Natural killer cell (primary cell): ENCODE measurements around the gene PHACTR3. TPM values are rescaled to one million over a fixed set of nuclear protein-coding genes. Genes with fewer than 3 reads are reported as not detected.

Source experiments
- ATAC-seq, 3 donors: fragments of 150-1000 bp in 2 of 3; fragments of 200-7000 bp in 1 of 3; cut with Tn5 transposase; 1 replicate in 1 of 3; 2 replicates in 2 of 3; pipeline ENCODE4 v1.10.0; 2021; ENCODE audit warnings: mild to moderate bottlenecking in 2 of 3, moderate library complexity in 2 of 3
- DNase-seq, 2 donors: peaks; one replicate each; pipeline versions ENCODE4 v3.0.0 to v3.0.0-alpha.2; 2013 to 2021; ENCODE audit warnings: mixed read lengths in 1 of 2
- H3K27ac ChIP-seq: one replicate; pipeline ENCODE4 v1.5.1; 2013; ENCODE audit warnings: mild to moderate bottlenecking, low read length
- H3K27me3 ChIP-seq: one replicate; pipeline ENCODE4 v1.6.1; 2013; ENCODE audit warnings: low read length; ENCODE audit not compliant: control insufficient read depth, insufficient read depth
- H3K36me3 ChIP-seq: one replicate; pipeline ENCODE4 v1.6.1; 2013; ENCODE audit warnings: low read length; ENCODE audit not compliant: control insufficient read depth, insufficient read depth
- H3K4me1 ChIP-seq: one replicate; pipeline ENCODE4 v1.6.1; 2013; ENCODE audit warnings: low read length; ENCODE audit not compliant: control insufficient read depth, insufficient read depth
- H3K4me3 ChIP-seq: one replicate; pipeline ENCODE4 v1.5.1; 2013; ENCODE audit warnings: low read length
- H3K9me3 ChIP-seq: one replicate; pipeline ENCODE4 v1.6.1; 2013; ENCODE audit warnings: low read length; ENCODE audit not compliant: control insufficient read depth, insufficient read depth
- H3K27ac Mint-ChIP-seq, 2 donors: one replicate each; pipeline ENCODE4 v1.8.0; 2022; ENCODE audit warnings: mild to moderate bottlenecking in 2 of 2, mixed read lengths in 2 of 2, moderate library complexity in 1 of 2
- H3K27me3 Mint-ChIP-seq, 2 donors: one replicate each; pipeline ENCODE4 v1.8.0; 2022; ENCODE audit warnings: low read depth in 2 of 2, mixed read lengths in 2 of 2
- H3K36me3 Mint-ChIP-seq: one replicate; pipeline ENCODE4 v1.8.0; 2022; ENCODE audit warnings: mixed read lengths
- H3K4me1 Mint-ChIP-seq, 2 donors: one replicate each; pipeline ENCODE4 v1.8.0; 2022; ENCODE audit warnings: mixed read lengths in 2 of 2
- H3K4me3 Mint-ChIP-seq: one replicate; pipeline ENCODE4 v1.8.0; 2022; ENCODE audit warnings: mild to moderate bottlenecking, moderate library complexity, mixed read lengths
- H3K9me3 Mint-ChIP-seq, 2 donors: one replicate each; pipeline ENCODE4 v1.8.0; 2022; ENCODE audit warnings: mixed read lengths in 2 of 2
- WGBS: methylation state at CpG from one replicate; pipeline ENCODE4 v1.1.7; 2013; ENCODE audit warnings: missing lambda C conversion rate; ENCODE audit not compliant: insufficient coverage; 5-methylcytosine and 5-hydroxymethylcytosine counted together
- intact Hi-C: fragments of 100-400 bp; cut with micrococcal nuclease; formaldehyde crosslinking; loops from one replicate; pipeline ENCODE4 v1.14.2; 2022
- total RNA-seq, 4 donors: library from RNA; stranded (reverse); fragments of 120-200 nt in 1 of 4; gene quantifications; one replicate each; pipeline versions ENCODE4 v1.2.3 to v1.2.4, GENCODE V29; 2013 to 2022
- TF ChIP-seq, protein P1 (sequence below): fragments of 200-600 bp; IDR thresholded peaks from one replicate; pipeline ENCODE4 v1.8.0; 2022; ENCODE audit warnings: antibody characterized with exemption

PHACTR3 gene
- total RNA-seq, 3 donors from 2014 or later (not counting 1 experiment from before 2014, with no cell fraction given): not detected

DNA sequence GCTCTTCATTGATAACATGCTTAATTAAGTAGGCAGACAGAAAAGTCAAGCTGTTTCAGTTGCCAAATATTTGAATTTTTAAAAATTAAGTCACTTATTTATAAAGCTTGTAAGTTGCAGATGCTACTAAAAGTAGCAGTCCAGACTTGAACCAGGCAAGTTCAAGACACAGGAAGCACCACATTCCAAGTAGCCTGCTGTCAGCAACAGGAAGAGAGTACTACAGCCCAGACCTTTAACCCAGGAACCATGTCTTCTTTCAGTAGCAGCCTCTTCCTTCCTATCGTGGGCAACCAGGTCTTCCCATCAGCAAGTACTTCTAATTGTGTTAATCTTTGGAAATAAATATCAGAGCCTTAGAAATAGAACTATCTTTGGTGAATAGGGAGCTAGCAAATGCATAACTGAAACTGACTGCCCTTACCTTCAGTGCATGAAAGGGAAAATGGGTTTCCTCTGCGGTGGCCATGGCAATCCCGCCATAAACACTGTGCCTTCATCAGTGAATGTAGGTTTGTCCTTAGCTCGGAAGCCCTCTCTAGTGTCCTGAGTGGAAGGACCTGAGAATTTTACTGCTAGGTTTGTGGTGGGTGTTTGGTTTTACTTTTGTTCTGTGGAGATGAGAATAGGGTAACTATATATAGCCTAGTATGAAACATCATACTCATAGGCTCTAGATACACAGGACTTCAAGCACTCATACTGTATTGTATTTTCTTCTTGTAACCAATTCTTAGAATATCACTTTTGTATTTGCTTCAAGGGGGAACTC, 233.5 kb downstream of the PHACTR3 start:
- H3K4me3 Mint-ChIP-seq: no peak overlapping the region
- no peak overlapping the region for H3K27ac Mint-ChIP-seq
- H3K9me3 Mint-ChIP-seq: no peaks in the 10 kb centered on the region
- DNase-seq (no peak), ATAC-seq (no peak)
- WGBS: 89% methylated on average over 3 of the region's 4 CpGs
- intact Hi-C loops: no loop called here
- no peaks in the 10 kb centered on the region for H3K27me3 ChIP-seq
- TF ChIP-seq, protein P1, sequence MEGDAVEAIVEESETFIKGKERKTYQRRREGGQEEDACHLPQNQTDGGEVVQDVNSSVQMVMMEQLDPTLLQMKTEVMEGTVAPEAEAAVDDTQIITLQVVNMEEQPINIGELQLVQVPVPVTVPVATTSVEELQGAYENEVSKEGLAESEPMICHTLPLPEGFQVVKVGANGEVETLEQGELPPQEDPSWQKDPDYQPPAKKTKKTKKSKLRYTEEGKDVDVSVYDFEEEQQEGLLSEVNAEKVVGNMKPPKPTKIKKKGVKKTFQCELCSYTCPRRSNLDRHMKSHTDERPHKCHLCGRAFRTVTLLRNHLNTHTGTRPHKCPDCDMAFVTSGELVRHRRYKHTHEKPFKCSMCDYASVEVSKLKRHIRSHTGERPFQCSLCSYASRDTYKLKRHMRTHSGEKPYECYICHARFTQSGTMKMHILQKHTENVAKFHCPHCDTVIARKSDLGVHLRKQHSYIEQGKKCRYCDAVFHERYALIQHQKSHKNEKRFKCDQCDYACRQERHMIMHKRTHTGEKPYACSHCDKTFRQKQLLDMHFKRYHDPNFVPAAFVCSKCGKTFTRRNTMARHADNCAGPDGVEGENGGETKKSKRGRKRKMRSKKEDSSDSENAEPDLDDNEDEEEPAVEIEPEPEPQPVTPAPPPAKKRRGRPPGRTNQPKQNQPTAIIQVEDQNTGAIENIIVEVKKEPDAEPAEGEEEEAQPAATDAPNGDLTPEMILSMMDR: no peak
- H3K27ac ChIP-seq: no peak overlapping the region
- H3K9me3 ChIP-seq: no peaks in the 10 kb centered on the region
- H3K36me3 ChIP-seq: no peaks in the 10 kb centered on the region
- peaks cover 22 to 70% of the 10 kb centered on the region in 2 donors for H3K27me3 Mint-ChIP-seq
- H3K4me1 ChIP-seq: no peaks in the 10 kb centered on the region
- peaks cover 0 to 5% of the 10 kb centered on the region in 2 donors for H3K4me1 Mint-ChIP-seq
- H3K4me3 ChIP-seq: no peak overlapping the region
- H3K36me3 Mint-ChIP-seq: no peaks in the 10 kb centered on the region

DNA sequence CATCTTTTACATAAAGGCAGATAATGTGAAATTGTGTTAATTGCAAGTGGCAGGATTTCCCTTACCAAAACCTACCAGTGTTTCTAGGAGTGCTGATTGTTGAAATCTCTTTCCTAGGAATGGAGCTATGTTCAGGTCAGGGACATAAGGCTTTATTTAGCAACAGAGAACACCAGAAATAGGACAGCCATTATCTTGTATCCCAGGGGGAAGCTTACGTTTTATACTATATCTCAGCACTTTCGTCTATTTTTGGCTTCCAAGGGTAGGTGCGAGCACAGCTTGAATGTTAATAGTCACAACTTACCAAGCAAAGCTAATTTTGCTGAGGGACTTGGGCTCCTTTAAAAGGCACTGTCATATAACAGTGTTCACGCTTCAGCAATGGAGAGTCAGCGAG, 235.1 kb downstream of the PHACTR3 start:
- Histone ChIP-seq H3K36me3 (no peaks in the 10 kb centered on the region), H3K9me3 (no peaks in the 10 kb centered on the region), H3K4me1 (no peaks in the 10 kb centered on the region), H3K27ac (no peak overlapping the region), H3K4me3 (no peak overlapping the region), H3K27me3 (no peaks in the 10 kb centered on the region)
- no peak for ATAC-seq
- DNase-seq: no peak
- Mint-ChIP-seq H3K4me3 (no peak overlapping the region), H3K4me1 (peaks cover 0 to 5% of the 10 kb centered on the region in 2 donors), H3K36me3 (no peaks in the 10 kb centered on the region), H3K27me3 (peaks cover 17 to 67% of the 10 kb centered on the region in 2 donors), H3K9me3 (no peaks in the 10 kb centered on the region), H3K27ac (no peak overlapping the region)
- WGBS: 85% methylated on average over 5 of the region's 5 CpGs
- intact Hi-C loops: no loop called here
- TF ChIP-seq, protein P1: no peak

DNA sequence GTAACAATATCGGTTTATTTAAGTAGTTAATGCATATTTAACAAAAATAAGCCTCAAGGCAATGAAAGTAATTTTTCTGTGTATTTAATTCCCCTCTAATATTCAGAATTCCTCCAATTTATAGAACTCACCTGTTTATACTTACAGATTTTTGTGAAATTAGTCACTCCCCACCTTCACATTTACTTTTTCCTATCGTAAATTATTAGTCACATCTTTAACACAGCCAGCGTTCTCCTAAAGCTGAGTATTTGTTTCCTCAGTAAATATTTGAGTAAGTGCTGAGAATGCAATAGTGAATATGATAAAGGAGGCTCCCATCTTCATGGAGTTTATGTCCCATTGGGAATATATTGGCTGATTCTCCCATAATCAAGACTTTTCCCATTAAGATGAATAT, 241.1 kb downstream of the PHACTR3 start:
- Histone ChIP-seq H3K4me3 (no peak overlapping the region), H3K27me3 (no peaks in the 10 kb centered on the region), H3K36me3 (no peaks in the 10 kb centered on the region), H3K9me3 (no peaks in the 10 kb centered on the region), H3K4me1 (no peaks in the 10 kb centered on the region), H3K27ac (no peak overlapping the region)
- Mint-ChIP-seq H3K36me3 (no peaks in the 10 kb centered on the region), H3K4me1 (no peaks in the 10 kb centered on the region), H3K27ac (no peak overlapping the region), H3K9me3 (no peaks in the 10 kb centered on the region), H3K4me3 (no peak overlapping the region), H3K27me3 (peaks cover 5 to 19% of the 10 kb centered on the region in 2 donors)
- intact Hi-C loops: no loop called here
- no peak for DNase-seq
- no CpG with 5 or more reads among the region's 3 CpGs for WGBS
- TF ChIP-seq, protein P1: no peak
- ATAC-seq: no peak

DNA sequence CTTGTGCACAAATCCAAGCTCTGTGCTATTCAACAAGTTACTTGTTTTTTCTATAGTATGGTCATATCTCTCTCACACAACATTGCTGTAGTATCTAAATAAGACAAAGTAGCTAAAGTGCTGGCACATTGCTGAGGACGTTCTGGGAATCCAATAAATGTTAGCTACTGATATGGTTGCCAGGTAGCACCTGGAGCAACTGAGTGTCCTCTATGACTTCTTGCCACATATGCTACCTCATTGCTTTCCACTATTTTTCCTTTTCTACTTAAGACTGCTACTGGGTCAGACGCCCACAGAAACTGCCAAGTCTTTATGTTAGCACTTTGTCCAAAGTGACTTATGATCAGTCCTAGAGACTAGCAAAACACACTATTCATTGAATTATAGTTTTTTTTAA, 243.8 kb downstream of the PHACTR3 start:
- no peak overlapping the region for H3K27ac ChIP-seq
- no peaks in the 10 kb centered on the region for H3K36me3 Mint-ChIP-seq
- DNase-seq (no peak), ATAC-seq (no peak)
- H3K27me3 ChIP-seq: no peaks in the 10 kb centered on the region
- TF ChIP-seq, protein P1: no peak
- no peaks in the 10 kb centered on the region for H3K36me3 ChIP-seq
- H3K27me3 Mint-ChIP-seq: peaks cover under 1 to 2% of the 10 kb centered on the region in 2 donors
- WGBS: 87% methylated on average over 2 of the region's 2 CpGs
- intact Hi-C loops: no loop called here
- no peaks in the 10 kb centered on the region for H3K9me3 Mint-ChIP-seq
- no peaks in the 10 kb centered on the region for H3K4me1 Mint-ChIP-seq
- H3K27ac Mint-ChIP-seq: no peak overlapping the region
- no peaks in the 10 kb centered on the region for H3K9me3 ChIP-seq
- H3K4me3 ChIP-seq: no peak overlapping the region
- no peaks in the 10 kb centered on the region for H3K4me1 ChIP-seq
- no peak overlapping the region for H3K4me3 Mint-ChIP-seq
